Testis (tissue), 2 donors: Measurements from ENCODE around the gene NLRP6.

ENCODE experiments used
- POLR2A ChIP-seq: fragments of 450-650 bp; IDR thresholded peaks from one replicate; pipeline ENCODE4 v1.6.1; 2017; ENCODE audit warnings: antibody characterized with exemption, mild to moderate bottlenecking, moderate library complexity
- TF ChIP-seq, protein P1 (sequence below), 3 experiments: fragments of 450-650 bp in 2 of 3; fragments of 200-600 bp in 1 of 3; sonication (generic) in 1 of 3; IDR thresholded peaks; one replicate each; pipeline ENCODE4 v1.5.1; 2016 to 2019; ENCODE audit warnings: antibody characterized with exemption in 3 of 3, mild to moderate bottlenecking in 2 of 3, moderate library complexity in 1 of 3

DNA sequence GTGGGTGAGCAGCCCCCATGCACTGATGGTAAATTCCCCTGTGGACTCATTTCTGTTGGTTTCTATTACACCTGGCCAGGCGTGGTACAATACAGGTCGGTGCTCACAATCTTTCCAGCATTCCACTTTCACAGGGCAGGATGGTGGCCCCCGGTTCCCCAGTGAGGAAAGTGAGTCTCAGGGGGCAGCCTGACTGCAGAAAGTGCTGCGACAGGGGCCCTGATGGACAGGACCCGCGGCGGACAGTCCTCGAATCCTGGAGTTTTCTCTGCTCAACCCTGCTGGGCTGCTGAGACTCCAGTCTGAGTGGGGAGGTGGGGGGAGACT lies 7.7 kb downstream of the NLRP6 start:
- TF ChIP-seq POLR2A, result no peak
- TF ChIP-seq, protein P1, sequence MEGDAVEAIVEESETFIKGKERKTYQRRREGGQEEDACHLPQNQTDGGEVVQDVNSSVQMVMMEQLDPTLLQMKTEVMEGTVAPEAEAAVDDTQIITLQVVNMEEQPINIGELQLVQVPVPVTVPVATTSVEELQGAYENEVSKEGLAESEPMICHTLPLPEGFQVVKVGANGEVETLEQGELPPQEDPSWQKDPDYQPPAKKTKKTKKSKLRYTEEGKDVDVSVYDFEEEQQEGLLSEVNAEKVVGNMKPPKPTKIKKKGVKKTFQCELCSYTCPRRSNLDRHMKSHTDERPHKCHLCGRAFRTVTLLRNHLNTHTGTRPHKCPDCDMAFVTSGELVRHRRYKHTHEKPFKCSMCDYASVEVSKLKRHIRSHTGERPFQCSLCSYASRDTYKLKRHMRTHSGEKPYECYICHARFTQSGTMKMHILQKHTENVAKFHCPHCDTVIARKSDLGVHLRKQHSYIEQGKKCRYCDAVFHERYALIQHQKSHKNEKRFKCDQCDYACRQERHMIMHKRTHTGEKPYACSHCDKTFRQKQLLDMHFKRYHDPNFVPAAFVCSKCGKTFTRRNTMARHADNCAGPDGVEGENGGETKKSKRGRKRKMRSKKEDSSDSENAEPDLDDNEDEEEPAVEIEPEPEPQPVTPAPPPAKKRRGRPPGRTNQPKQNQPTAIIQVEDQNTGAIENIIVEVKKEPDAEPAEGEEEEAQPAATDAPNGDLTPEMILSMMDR (IDR thresholded peaks at IDR 0.05), result no peak
